ENCODE results near the gene LPO.

DNA sequence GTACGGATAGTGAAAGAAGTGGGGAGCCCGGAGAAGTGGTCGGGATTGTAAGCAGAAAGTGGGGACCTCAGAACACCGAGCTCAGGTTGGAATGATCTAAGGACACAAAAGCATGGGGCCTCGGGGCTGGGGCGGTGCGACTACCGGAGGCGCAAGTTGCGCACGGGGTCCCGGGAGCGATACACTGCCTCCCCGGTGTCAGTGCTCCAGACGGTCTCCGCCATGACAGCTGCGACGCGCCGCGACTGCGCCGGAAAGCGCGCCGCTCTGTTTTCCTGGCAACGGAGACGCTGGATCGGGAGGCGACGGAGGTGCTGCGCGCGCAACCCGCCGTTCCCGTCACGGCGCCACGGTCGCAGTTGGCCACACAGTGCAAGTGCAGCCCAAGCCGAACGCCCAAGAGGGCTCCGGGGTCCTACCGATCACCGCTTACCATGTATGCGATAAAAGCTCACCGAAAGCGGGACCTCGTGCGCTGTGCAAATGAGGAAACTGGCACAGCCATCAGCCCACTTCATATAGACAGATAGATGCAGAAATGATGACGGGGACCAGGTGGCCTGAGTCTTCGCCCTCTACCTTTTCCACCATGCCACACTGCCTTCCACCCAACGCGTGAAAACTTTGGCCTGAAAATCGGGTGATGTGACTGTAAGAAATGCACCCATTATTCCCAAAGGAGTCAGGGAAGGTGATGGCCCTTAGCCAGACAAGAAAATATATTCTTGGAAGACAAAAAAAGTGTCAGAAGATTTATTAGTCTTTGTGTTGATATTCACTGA lies 19.2 kb upstream of the LPO start, which contains the start of gene MKS1:
- TF ChIP-seq EZH2 (IDR thresholded peaks at IDR 0.05), result no peak
- TF ChIP-seq POLR2AphosphoS5 (IDR thresholded peaks at IDR 0.05; ENCODE audit: borderline replicate concordance, low read depth, low read length), result peak; percentile 87
- peak; percentile 53 for TF ChIP-seq FOXP2 (optimal IDR thresholded peaks at IDR 0.05; ENCODE audit: control extremely low read depth, extremely low read length, insufficient read depth)

All from SK-N-MC (cell line).